Breast epithelium (tissue), 4 donors: ENCODE results near the gene SACM1L. TPM values are rescaled to one million over a fixed set of nuclear protein-coding genes. Genes with fewer than 3 reads are reported as not detected.

Experiments
- DNase-seq, 2 donors: peaks; one replicate each; pipeline ENCODE4 v3.0.0-alpha.2; 2019; ENCODE audit warnings: low spot score in 2 of 2
- H3K27ac ChIP-seq, 2 donors: fragments of 200-600 bp; sonication (generic) in 1 of 2; one replicate each; pipeline ENCODE4 v1.5.1; 2016 to 2019; ENCODE audit warnings: mild to moderate bottlenecking in 1 of 2
- H3K27me3 ChIP-seq, 2 donors: fragments of 200-600 bp; sonication (generic) in 1 of 2; one replicate each; pipeline versions ENCODE4 v1.5.1 to v1.6.0; 2017 to 2019; ENCODE audit warnings: control low read depth in 1 of 2, mild to moderate bottlenecking in 1 of 2
- H3K36me3 ChIP-seq: fragments of 200-600 bp; one replicate; pipeline ENCODE4 v1.5.1; 2019
- H3K4me1 ChIP-seq, 2 donors: fragments of 200-600 bp; sonication (generic); one replicate each; pipeline ENCODE4 v1.5.1; 2016 to 2019; ENCODE audit warnings: control low read depth in 1 of 2
- H3K4me3 ChIP-seq, 3 donors: fragments of 200-600 bp; sonication (generic); 1 replicate in 2 of 3; 2 replicates in 1 of 3; pipeline ENCODE4 v1.5.1; 2016 to 2019; ENCODE audit warnings: mild to moderate bottlenecking in 3 of 3, moderate library complexity in 2 of 3
- H3K9me3 ChIP-seq, 2 donors: fragments of 200-600 bp; sonication (generic) in 1 of 2; one replicate each; pipeline ENCODE4 v1.5.1; 2016 to 2019; ENCODE audit warnings: control low read depth in 1 of 2
- CTCF ChIP-seq, 3 donors: fragments of 450-650 bp; IDR thresholded peaks; one replicate each; pipeline ENCODE4 v1.5.1; 2016 to 2017; ENCODE audit warnings: antibody characterized with exemption in 3 of 3, mild to moderate bottlenecking in 3 of 3, moderate library complexity in 3 of 3
- POLR2A ChIP-seq: fragments of 450-650 bp; IDR thresholded peaks from one replicate; pipeline ENCODE4 v1.6.1; 2016; ENCODE audit warnings: antibody characterized with exemption, mild to moderate bottlenecking, moderate library complexity
- POLR2AphosphoS5 ChIP-seq, 3 donors: sonication (generic); formaldehyde crosslinking; IDR thresholded peaks; one replicate each; pipeline ENCODE4 v1.6.1; 2017; ENCODE audit warnings: antibody characterized with exemption in 3 of 3
- intact Hi-C: fragments of 100-400 bp; cut with DNase I; formaldehyde crosslinking; loops from one replicate; pipeline ENCODE4 v1.15.1; 2023; ENCODE audit warnings: low total_unique reads
- total RNA-seq, 3 donors: library from RNA; depleted of rRNA; stranded (reverse); fragments of >200 nt; gene quantifications; one replicate each; pipeline ENCODE4 v1.1.0, GENCODE V29; 2016

The SACM1L gene
- total RNA-seq, 3 donors from 2014 or later = 49.3 to 84.7 (median 61.3) TPM

- Histone ChIP-seq H3K27ac (peak overlapping the region in 1 of 2 donors; percentile 68), H3K4me1 (no peaks in the 10 kb centered on the region), H3K27me3 (no peaks in the 10 kb centered on the region), H3K9me3 (no peaks in the 10 kb centered on the region), H3K36me3 (no peaks in the 10 kb centered on the region), H3K4me3 (no peak overlapping the region)
- no peak for TF ChIP-seq POLR2A
- no peak for TF ChIP-seq POLR2AphosphoS5 (IDR thresholded peaks at IDR 0.05)
- no peak for TF ChIP-seq CTCF (IDR thresholded peaks at IDR 0.05)
- DNase-seq = no peak
- intact Hi-C loops = no loop called here
Measured at GRCh38 chr3:45653205-45653604, 36.0 kb upstream of the SACM1L start.

GRCh38 chr3:45654397-45654944 is 34.7 kb upstream of the SACM1L start:
- no peaks in the 10 kb centered on the region for H3K36me3 ChIP-seq
- no peaks in the 10 kb centered on the region for H3K4me1 ChIP-seq
- DNase-seq = no peak
- H3K27ac ChIP-seq = peak overlapping the region in 1 of 2 donors; percentile 20
- no peak overlapping the region for H3K4me3 ChIP-seq
- H3K27me3 ChIP-seq = no peaks in the 10 kb centered on the region
- TF ChIP-seq CTCF (IDR thresholded peaks at IDR 0.05) (no peak), POLR2AphosphoS5 (IDR thresholded peaks at IDR 0.05) (no peak), POLR2A (no peak)
- intact Hi-C loops = no loop called here
- no peaks in the 10 kb centered on the region for H3K9me3 ChIP-seq

DNA sequence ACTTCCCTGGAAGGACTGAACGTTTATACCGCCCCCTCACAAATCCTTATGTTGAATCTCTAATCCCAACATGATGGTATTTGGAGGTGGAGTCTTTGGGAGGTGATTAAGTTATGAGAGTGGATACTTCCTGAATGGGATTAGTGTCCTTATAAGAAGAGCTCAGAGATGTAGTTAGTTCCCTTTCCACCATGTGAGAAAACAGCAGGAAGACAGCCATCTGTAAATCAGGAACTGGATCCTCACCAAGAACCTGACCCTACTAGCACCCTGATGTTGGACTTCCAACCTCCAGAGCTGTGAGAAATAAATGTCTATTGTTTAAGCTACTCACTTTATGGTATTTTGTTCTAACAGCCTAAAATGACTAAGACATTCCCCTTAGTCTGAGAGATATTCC is 33.3 kb upstream of the SACM1L start:
- no peak overlapping the region for H3K27ac ChIP-seq
- H3K27me3 ChIP-seq = no peaks in the 10 kb centered on the region
- H3K4me3 ChIP-seq = no peak overlapping the region
- H3K4me1 ChIP-seq = no peaks in the 10 kb centered on the region
- H3K36me3 ChIP-seq = no peaks in the 10 kb centered on the region
- TF ChIP-seq POLR2AphosphoS5 (IDR thresholded peaks at IDR 0.05) = no peak
- no peak for TF ChIP-seq POLR2A
- TF ChIP-seq CTCF (IDR thresholded peaks at IDR 0.05) = no peak
- intact Hi-C loops = loop anchor here (2.0 kb wide), 1 partner anchor 145 kb away; no protein-coding TSS in a partner anchor
- H3K9me3 ChIP-seq = no peaks in the 10 kb centered on the region
- DNase-seq = no peak

DNA sequence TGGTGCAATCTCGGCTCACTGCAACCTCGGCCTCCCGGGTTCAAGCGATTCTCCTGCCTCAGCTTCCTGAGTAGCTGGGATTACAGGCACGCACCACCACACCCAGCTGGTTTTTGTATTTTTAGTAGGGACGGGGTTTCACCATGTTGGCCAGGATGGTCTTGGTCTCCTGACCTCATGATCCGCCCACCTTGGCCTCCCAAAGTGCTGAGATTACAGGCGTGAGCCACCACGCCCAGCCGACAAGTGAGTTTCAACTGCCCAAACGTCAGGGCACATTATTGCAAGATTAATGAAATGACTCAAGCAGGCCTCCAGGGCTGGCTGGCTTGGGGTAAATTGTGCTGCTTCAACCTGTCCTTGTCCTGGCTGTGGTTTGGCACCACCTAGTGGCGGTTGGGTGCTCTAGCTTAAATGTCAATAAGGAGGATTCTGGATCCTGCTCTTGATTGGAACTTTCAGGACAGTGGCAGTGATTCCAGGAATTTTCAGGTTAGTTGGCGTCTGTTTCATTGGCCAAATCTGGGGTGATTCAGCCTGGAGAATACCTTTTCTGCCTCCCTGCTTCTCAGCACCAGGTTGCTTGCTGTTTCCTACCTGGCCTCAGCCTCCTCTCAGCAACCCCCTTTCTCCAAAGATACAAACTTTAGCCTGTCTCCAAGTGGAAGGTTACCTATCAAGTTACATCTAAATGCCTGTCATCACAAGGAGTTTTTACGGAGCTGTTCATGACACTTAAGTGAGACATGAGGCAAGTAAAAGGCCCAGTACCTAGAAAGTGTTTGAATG is 32.4 kb upstream of the SACM1L start:
- H3K4me3 ChIP-seq = no peak overlapping the region
- TF ChIP-seq POLR2AphosphoS5 (IDR thresholded peaks at IDR 0.05) = peak; percentile 24 to 64 (median 57)
- no peak for TF ChIP-seq POLR2A
- TF ChIP-seq CTCF (IDR thresholded peaks at IDR 0.05) = peak; percentile 77 to 97 (median 95)
- intact Hi-C loops = loop anchor here (2.0 kb wide), 1 partner anchor 146 kb away; no protein-coding TSS in a partner anchor
- no peaks in the 10 kb centered on the region for H3K36me3 ChIP-seq
- no peaks in the 10 kb centered on the region for H3K4me1 ChIP-seq
- no peaks in the 10 kb centered on the region for H3K27me3 ChIP-seq
- peak; percentile 83 to 84 for DNase-seq
- no peaks in the 10 kb centered on the region for H3K9me3 ChIP-seq
- peak overlapping the region in 1 of 2 donors; percentile 1 for H3K27ac ChIP-seq

DNA sequence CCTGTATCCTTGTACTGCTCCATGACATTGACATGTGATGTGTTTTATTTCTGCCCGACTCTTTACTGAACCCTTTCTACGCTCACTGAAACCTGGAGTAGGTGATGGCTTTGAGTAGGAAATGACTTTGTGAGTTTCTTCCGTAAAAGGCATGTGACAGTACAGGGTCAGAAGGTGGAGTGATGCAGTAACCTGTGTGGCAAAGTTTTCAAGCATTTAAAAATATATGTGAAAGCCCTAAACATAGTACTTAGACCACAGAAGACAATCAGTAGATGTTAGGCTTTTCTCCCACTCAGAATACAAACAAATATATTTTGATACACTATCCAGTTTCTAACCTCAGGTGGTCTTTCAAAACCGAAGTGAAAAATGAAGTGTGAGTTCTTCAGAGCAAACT is 31.3 kb upstream of the SACM1L start:
- intact Hi-C loops = loop anchor here (2.0 kb wide), 1 partner anchor 147 kb away; no protein-coding TSS in a partner anchor
- H3K4me1 ChIP-seq = no peaks in the 10 kb centered on the region

More for the DNA sequence above, 31.3 kb upstream of the SACM1L start:
- Histone ChIP-seq H3K36me3 (no peaks in the 10 kb centered on the region), H3K9me3 (no peaks in the 10 kb centered on the region), H3K27ac (no peak overlapping the region), H3K4me3 (no peak overlapping the region), H3K27me3 (no peaks in the 10 kb centered on the region)
- TF ChIP-seq POLR2AphosphoS5 (IDR thresholded peaks at IDR 0.05) (no peak), CTCF (IDR thresholded peaks at IDR 0.05) (no peak), POLR2A (no peak)
- DNase-seq = no peak
